OCI-LY3 (cell line): ENCODE data around the gene LIPE.
"Not testable (repeated sequence)": the region's sequence is repeated elsewhere in the genome, so short reads cannot be mapped to it uniquely, and the experiment has no call there.

Experiments
- EZH2phosphoT487 ChIP-seq: fragments of 200-600 bp; shearing (Covaris generic); IDR thresholded peaks from 2 replicates; pipeline ENCODE4 v1.6.1; 2018; ENCODE audit warnings: antibody characterized with exemption, mixed run types, low read depth
- TF ChIP-seq, protein P1 (sequence below): fragments of 200-600, 300-600 bp; sonication (generic); IDR thresholded peaks from 2 replicates; pipeline ENCODE4 v1.5.1; 2014; ENCODE audit warnings: antibody characterized with exemption, low read length, low read depth

DNA sequence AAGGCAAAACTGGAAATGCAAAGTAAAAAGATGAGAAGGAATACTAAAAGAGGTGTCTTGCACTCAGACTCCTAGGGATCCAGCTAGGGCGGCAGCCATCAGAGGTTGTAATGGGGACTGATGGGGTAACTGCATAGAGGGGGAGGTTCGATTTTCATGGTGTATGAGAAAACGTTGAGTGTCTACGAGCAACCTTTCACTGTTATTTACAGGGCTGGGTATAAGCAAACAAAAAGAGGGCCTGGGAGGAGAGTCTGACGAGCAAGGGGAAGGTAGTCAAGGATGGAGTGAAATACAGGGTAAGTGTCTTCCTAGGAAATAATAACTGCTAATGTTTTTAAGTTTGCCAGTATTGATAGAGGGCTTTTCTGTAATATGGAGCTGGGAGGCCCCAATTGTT is 21.1 kb upstream of the LIPE start:
- TF ChIP-seq, protein P1, sequence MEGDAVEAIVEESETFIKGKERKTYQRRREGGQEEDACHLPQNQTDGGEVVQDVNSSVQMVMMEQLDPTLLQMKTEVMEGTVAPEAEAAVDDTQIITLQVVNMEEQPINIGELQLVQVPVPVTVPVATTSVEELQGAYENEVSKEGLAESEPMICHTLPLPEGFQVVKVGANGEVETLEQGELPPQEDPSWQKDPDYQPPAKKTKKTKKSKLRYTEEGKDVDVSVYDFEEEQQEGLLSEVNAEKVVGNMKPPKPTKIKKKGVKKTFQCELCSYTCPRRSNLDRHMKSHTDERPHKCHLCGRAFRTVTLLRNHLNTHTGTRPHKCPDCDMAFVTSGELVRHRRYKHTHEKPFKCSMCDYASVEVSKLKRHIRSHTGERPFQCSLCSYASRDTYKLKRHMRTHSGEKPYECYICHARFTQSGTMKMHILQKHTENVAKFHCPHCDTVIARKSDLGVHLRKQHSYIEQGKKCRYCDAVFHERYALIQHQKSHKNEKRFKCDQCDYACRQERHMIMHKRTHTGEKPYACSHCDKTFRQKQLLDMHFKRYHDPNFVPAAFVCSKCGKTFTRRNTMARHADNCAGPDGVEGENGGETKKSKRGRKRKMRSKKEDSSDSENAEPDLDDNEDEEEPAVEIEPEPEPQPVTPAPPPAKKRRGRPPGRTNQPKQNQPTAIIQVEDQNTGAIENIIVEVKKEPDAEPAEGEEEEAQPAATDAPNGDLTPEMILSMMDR: not testable (repeated sequence)
- not testable (repeated sequence) for TF ChIP-seq EZH2phosphoT487
